ENCODE measurements around the gene ACOT11.

The ACOT11 gene

GRCh38 chr1:54652168-54652567, 104.1 kb downstream of the ACOT11 start:
- DNase-seq, result no peak

DNA sequence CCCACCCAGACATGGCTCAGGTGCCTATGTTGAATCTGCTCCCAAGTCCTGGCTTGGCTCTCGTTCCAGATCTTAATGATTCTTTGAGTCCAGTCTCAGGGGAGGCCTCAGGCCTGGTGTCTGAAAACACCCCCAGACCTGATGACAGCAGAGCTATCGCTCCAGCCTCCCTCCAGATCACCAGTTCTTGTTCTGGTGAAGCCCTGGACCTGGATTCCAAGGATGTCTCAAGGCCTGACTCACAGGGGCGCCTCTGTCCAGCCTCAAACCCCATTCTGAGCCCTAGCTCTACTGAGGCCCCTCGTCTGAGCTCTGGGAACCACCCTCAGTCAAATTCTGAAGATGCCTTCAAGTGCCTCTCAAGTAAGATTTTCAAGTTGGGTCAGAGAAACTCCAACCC, 105.0 kb downstream of the ACOT11 start:
- no peak for DNase-seq

DNA sequence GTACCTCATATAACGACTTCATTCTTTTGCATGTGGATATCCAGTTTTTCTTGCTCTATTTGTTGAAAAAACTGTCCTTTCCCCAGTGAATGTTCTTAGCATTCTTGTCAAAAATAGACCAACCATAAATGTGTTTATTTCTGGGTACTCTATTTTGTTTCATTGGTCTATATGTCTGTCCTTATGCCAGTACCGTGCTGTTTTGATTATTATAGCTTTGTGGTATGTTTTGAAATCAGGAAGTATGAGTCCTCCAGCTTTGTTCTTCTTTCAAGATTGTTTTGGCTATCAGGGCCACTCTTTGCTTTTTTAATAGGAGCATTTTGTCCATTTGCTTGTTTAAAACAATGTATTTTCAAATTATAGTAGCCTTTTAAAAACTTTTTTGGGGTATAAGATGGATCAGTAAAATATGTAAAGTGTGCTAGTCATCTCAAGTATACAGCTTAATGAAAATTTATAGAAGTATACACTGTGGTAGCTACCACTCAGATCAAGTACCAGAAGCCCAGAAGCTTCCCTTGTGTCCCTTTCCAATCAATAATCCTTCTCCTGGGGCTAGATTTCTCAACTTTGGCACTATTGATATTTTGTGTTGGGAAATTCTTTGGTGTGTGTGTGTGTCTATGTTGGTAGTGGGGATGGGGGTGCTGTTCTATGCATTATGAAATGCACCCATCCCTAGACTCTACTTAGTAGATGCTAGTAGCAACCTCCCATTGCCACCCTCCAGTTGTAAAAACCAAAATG, 110.3 kb downstream of the ACOT11 start:
- DNase-seq, result no peak

Measured in RPMI8226 (cell line).